Gastrocnemius medialis (tissue), 4 donors: ENCODE data around the gene DNM3.

Experiments used
- POLR2A ChIP-seq, 2 donors: fragments of 450-650 bp; IDR thresholded peaks; one replicate each; pipeline ENCODE4 v1.6.1; 2017; ENCODE audit warnings: antibody characterized with exemption in 2 of 2, mild to moderate bottlenecking in 2 of 2, moderate library complexity in 2 of 2
- TF ChIP-seq, protein P1 (sequence below), 5 experiments: fragments of 450-650 bp in 3 of 5; fragments of 200-600 bp in 2 of 5; sonication (generic) in 2 of 5; IDR thresholded peaks in 4 of 5; conservative IDR thresholded peaks in 1 of 5; 1 replicate in 4 of 5; 2 replicates in 1 of 5; pipeline ENCODE4 v1.5.1; 2016 to 2019; ENCODE audit warnings: antibody characterized with exemption in 5 of 5, mild to moderate bottlenecking in 3 of 5, moderate library complexity in 3 of 5

DNA sequence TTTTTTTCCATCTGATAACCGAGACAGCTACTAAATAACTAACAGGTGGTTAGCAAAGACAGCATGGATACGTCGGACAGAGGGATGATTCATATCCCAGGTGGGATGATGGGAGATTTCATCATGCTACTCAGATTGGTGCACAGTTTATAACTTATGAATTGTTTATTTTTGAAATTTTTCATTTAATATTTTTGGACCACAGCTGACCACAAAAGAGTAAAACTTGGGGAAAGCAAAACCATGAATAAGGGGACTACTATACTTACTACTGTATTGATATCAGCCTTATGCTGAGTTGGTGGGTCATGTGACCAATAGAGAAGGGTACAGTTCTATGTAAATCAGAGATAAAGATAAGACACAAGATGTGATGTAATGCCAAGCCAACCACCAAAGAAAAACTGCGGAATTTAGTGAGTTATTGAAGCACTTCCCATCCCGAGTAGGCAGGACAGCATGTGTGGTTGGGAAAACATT, 331.1 kb downstream of the DNM3 start:
- TF ChIP-seq, protein P1, sequence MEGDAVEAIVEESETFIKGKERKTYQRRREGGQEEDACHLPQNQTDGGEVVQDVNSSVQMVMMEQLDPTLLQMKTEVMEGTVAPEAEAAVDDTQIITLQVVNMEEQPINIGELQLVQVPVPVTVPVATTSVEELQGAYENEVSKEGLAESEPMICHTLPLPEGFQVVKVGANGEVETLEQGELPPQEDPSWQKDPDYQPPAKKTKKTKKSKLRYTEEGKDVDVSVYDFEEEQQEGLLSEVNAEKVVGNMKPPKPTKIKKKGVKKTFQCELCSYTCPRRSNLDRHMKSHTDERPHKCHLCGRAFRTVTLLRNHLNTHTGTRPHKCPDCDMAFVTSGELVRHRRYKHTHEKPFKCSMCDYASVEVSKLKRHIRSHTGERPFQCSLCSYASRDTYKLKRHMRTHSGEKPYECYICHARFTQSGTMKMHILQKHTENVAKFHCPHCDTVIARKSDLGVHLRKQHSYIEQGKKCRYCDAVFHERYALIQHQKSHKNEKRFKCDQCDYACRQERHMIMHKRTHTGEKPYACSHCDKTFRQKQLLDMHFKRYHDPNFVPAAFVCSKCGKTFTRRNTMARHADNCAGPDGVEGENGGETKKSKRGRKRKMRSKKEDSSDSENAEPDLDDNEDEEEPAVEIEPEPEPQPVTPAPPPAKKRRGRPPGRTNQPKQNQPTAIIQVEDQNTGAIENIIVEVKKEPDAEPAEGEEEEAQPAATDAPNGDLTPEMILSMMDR (IDR thresholded peaks at IDR 0.05 in 4 of 5, conservative IDR thresholded peaks at IDR 0.05 in 1 of 5) = no peak
- no peak for TF ChIP-seq POLR2A (IDR thresholded peaks at IDR 0.05)
